ENCODE measurements around the gene SLC6A19.
A peak's percentile ranks its signal among the peaks of the same experiment; 100 is the strongest.

SLC6A19 gene

GRCh38 chr5:1208221-1208742 lies 6.9 kb downstream of the SLC6A19 start:
- DNase-seq, result no peak

- DNase-seq, result peak in 1 of 56 donors; percentile 9
Measured at GRCh38 chr5:1208743-1209488, 7.5 kb downstream of the SLC6A19 start.

- no peak for DNase-seq
Measured at GRCh38 chr5:1209489-1209852, 8.1 kb downstream of the SLC6A19 start.

- DNase-seq, result no peak
Measured at GRCh38 chr5:1209896-1210776, 8.7 kb downstream of the SLC6A19 start.

GRCh38 chr5:1210832-1211251 lies 9.4 kb downstream of the SLC6A19 start:
- DNase-seq, result no peak

GRCh38 chr5:1211701-1212100 lies 10.3 kb downstream of the SLC6A19 start:
- DNase-seq, result no peak

- DNase-seq, result no peak
Measured at GRCh38 chr5:1212271-1212670, 10.9 kb downstream of the SLC6A19 start.

GRCh38 chr5:1212881-1213280 lies 11.5 kb downstream of the SLC6A19 start:
- DNase-seq, result no peak

GRCh38 chr5:1213508-1214162 lies 12.2 kb downstream of the SLC6A19 start:
- no peak for DNase-seq

GRCh38 chr5:1214163-1214935 lies 13.0 kb downstream of the SLC6A19 start:
- DNase-seq, result no peak

GRCh38 chr5:1214936-1215220 lies 13.5 kb downstream of the SLC6A19 start:
- DNase-seq, result no peak

GRCh38 chr5:1215320-1216096 lies 14.1 kb downstream of the SLC6A19 start:
- no peak for DNase-seq

- DNase-seq, result no peak
Measured at GRCh38 chr5:1216211-1216917, 15.0 kb downstream of the SLC6A19 start.

- DNase-seq, result no peak
Measured at GRCh38 chr5:1216918-1217295, 15.5 kb downstream of the SLC6A19 start.

GRCh38 chr5:1217596-1218206 lies 16.3 kb downstream of the SLC6A19 start:
- no peak for DNase-seq

GRCh38 chr5:1218351-1219080 lies 17.1 kb downstream of the SLC6A19 start:
- no peak for DNase-seq

GRCh38 chr5:1219098-1219767 lies 17.8 kb downstream of the SLC6A19 start:
- DNase-seq, result no peak

GRCh38 chr5:1219768-1220100 lies 18.3 kb downstream of the SLC6A19 start:
- no peak for DNase-seq

Data from amygdala (tissue), 56 donors.